DOHH2 (cell line): ENCODE data around the gene MTRR.

Experiments used
- H3F3A ChIP-seq: fragments of 200-600 bp; sonication (generic), shearing (Covaris generic); 2 replicates; pipeline ENCODE4 v1.6.0; 2016; ENCODE audit warnings: antibody characterized with exemption, mild to moderate bottlenecking; ENCODE audit not compliant: control insufficient read depth, insufficient read depth
- H3K27ac ChIP-seq: fragments of 200-600 bp; sonication (generic); 2 replicates; pipeline ENCODE4 v1.5.1; 2014; ENCODE audit warnings: low read depth, mild to moderate bottlenecking, low read length, moderate library complexity
- H3K27me3 ChIP-seq: fragments of 200-600 bp; sonication (generic); 2 replicates; pipeline ENCODE4 v1.6.1; 2014; ENCODE audit warnings: mild to moderate bottlenecking, low read length, mixed read lengths; ENCODE audit not compliant: control insufficient read depth
- H3K36me3 ChIP-seq: fragments of 200-600 bp; sonication (generic); 2 replicates; pipeline ENCODE4 v1.6.1; 2014; ENCODE audit warnings: mild to moderate bottlenecking, low read length, moderate library complexity, mixed read lengths; ENCODE audit not compliant: control insufficient read depth
- H3K4me1 ChIP-seq: fragments of 200-600 bp; sonication (generic); 2 replicates; pipeline ENCODE4 v1.6.1; 2014; ENCODE audit warnings: mild to moderate bottlenecking, low read length, mixed read lengths; ENCODE audit not compliant: control insufficient read depth
- H3K4me2 ChIP-seq: fragments of 200-600 bp; sonication (generic); 2 replicates; pipeline ENCODE4 v1.6.0; 2014; ENCODE audit warnings: mild to moderate bottlenecking, low read length, moderate library complexity
- H3K4me3 ChIP-seq: fragments of 200-600 bp; sonication (generic); 2 replicates; pipeline ENCODE4 v1.5.1; 2014; ENCODE audit warnings: mild to moderate bottlenecking, low read length, mixed read lengths
- H3K79me2 ChIP-seq: fragments of 200-600 bp; sonication (generic); 2 replicates; pipeline ENCODE4 v1.6.1; 2014; ENCODE audit warnings: mild to moderate bottlenecking, low read length, mixed read lengths; ENCODE audit not compliant: control insufficient read depth
- H3K9me2 ChIP-seq: fragments of 200-600 bp; sonication (generic); replicated peaks from 2 replicates; pipeline ENCODE4 v1.6.1; 2014; ENCODE audit warnings: mild to moderate bottlenecking, low read length, mixed read lengths; ENCODE audit not compliant: control insufficient read depth
- H3K9me3 ChIP-seq: fragments of 200-600 bp; sonication (generic); 2 replicates; pipeline ENCODE4 v1.6.1; 2014; ENCODE audit warnings: antibody characterized with exemption, low read length, mixed read lengths; ENCODE audit not compliant: control insufficient read depth, insufficient read depth
- H4K20me1 ChIP-seq: fragments of 200-600 bp; sonication (generic); 2 replicates; pipeline ENCODE4 v1.6.0; 2014; ENCODE audit warnings: low read depth, mild to moderate bottlenecking, antibody characterized with exemption, low read length, moderate library complexity; ENCODE audit not compliant: control insufficient read depth, insufficient read depth
- CTCF ChIP-seq: fragments of 200-600 bp; sonication (generic); IDR thresholded peaks from one replicate; pipeline ENCODE4 v1.5.1; 2014; ENCODE audit warnings: antibody characterized with exemption, mild to moderate bottlenecking, low read depth, low read length; ENCODE audit not compliant: poor library complexity, severe bottlenecking
- EZH2phosphoT487 ChIP-seq: fragments of 200-600 bp; sonication (generic); IDR thresholded peaks from 2 replicates; pipeline ENCODE4 v1.6.1; 2017; ENCODE audit warnings: borderline replicate concordance, mild to moderate bottlenecking, antibody characterized with exemption, low read length, moderate library complexity, mixed read lengths

Gene MTRR

GRCh38 chr5:7930011-7930410 is 61.1 kb downstream of the MTRR start:
- Histone ChIP-seq H3K4me3 (no peak overlapping the region), H3F3A (no peaks in the 10 kb centered on the region), H3K27me3 (no peaks in the 10 kb centered on the region), H3K4me2 (no peak overlapping the region), H3K36me3 (no peaks in the 10 kb centered on the region), H3K9me2 (no peaks in the 10 kb centered on the region), H3K79me2 (no peaks in the 10 kb centered on the region), H3K4me1 (no peaks in the 10 kb centered on the region), H3K9me3 (no peaks in the 10 kb centered on the region), H3K27ac (no peak overlapping the region), H4K20me1 (no peaks in the 10 kb centered on the region)
- TF ChIP-seq CTCF (no peak), EZH2phosphoT487 (no peak)

- TF ChIP-seq EZH2phosphoT487, result no peak
- no peak for TF ChIP-seq CTCF
- Histone ChIP-seq H3K36me3 (no peaks in the 10 kb centered on the region), H3F3A (no peaks in the 10 kb centered on the region), H3K9me2 (no peaks in the 10 kb centered on the region), H3K27me3 (no peaks in the 10 kb centered on the region), H4K20me1 (no peaks in the 10 kb centered on the region), H3K4me3 (no peak overlapping the region), H3K4me1 (no peaks in the 10 kb centered on the region), H3K79me2 (no peaks in the 10 kb centered on the region), H3K27ac (no peak overlapping the region), H3K9me3 (no peaks in the 10 kb centered on the region), H3K4me2 (no peak overlapping the region)
These were observed 72.7 kb downstream of the MTRR start for GRCh38 chr5:7941692-7942091.

- Histone ChIP-seq H3K9me3 (no peaks in the 10 kb centered on the region), H3K9me2 (no peaks in the 10 kb centered on the region), H3K79me2 (no peaks in the 10 kb centered on the region), H3K27ac (no peak overlapping the region), H4K20me1 (no peaks in the 10 kb centered on the region), H3F3A (no peaks in the 10 kb centered on the region), H3K36me3 (no peaks in the 10 kb centered on the region), H3K4me2 (no peak overlapping the region), H3K27me3 (no peaks in the 10 kb centered on the region), H3K4me1 (no peaks in the 10 kb centered on the region), H3K4me3 (no peak overlapping the region)
- no peak for TF ChIP-seq EZH2phosphoT487
- no peak for TF ChIP-seq CTCF
These were observed 78.4 kb downstream of the MTRR start for GRCh38 chr5:7947301-7947700.
